Hepatocyte (in vitro differentiated cells): Measurements from ENCODE around the gene IKZF3. TPM values are rescaled to one million over a fixed set of nuclear protein-coding genes. Genes with fewer than 3 reads are reported as not detected.

Experiments
- DNase-seq: peaks from one replicate; pipeline ENCODE4 v3.0.0-alpha.2; 2016; ENCODE audit warnings: low spot score
- H2AFZ ChIP-seq: fragments of 200-600 bp; sonication (generic); 2 replicates; pipeline ENCODE4 v1.6.0; 2016; ENCODE audit warnings: antibody characterized with exemption, mild to moderate bottlenecking
- H3K27ac ChIP-seq: fragments of 200-600 bp; sonication (generic); 2 replicates; pipeline ENCODE4 v1.5.1; 2016; ENCODE audit warnings: mild to moderate bottlenecking
- H3K27me3 ChIP-seq: fragments of 200-600 bp; sonication (generic); 2 replicates; pipeline ENCODE4 v1.6.1; 2016
- H3K36me3 ChIP-seq: fragments of 200-600 bp; sonication (generic); replicated peaks from 2 replicates; pipeline ENCODE4 v1.5.1; 2016; ENCODE audit warnings: low read depth; ENCODE audit not compliant: insufficient read depth
- H3K4me1 ChIP-seq: fragments of 200-600 bp; sonication (generic); 2 replicates; pipeline ENCODE4 v1.5.1; 2016; ENCODE audit warnings: mild to moderate bottlenecking, moderate library complexity; ENCODE audit not compliant: insufficient read depth
- H3K4me2 ChIP-seq: fragments of 200-600 bp; sonication (generic); 2 replicates; pipeline ENCODE4 v1.6.0; 2016
- H3K4me3 ChIP-seq: fragments of 200-600 bp; sonication (generic); 2 replicates; pipeline ENCODE4 v1.5.1; 2016; ENCODE audit warnings: mild to moderate bottlenecking
- H3K79me2 ChIP-seq: fragments of 200-600 bp; sonication (generic); 2 replicates; pipeline ENCODE4 v1.6.0; 2017; ENCODE audit warnings: mild to moderate bottlenecking
- H3K9me2 ChIP-seq: fragments of 200-600 bp; sonication (generic); replicated peaks from 2 replicates; pipeline ENCODE4 v1.6.0; 2017; ENCODE audit warnings: mild to moderate bottlenecking; ENCODE audit not compliant: insufficient read depth
- H3K9me3 ChIP-seq: fragments of 200-600 bp; sonication (generic); 2 replicates; pipeline ENCODE4 v1.5.1; 2016; ENCODE audit warnings: low read depth, mild to moderate bottlenecking
- H4K20me1 ChIP-seq: fragments of 200-600 bp; sonication (generic); 2 replicates; pipeline ENCODE4 v1.6.0; 2016; ENCODE audit warnings: mild to moderate bottlenecking; ENCODE audit not compliant: insufficient read depth, poor library complexity, severe bottlenecking
- EZH2 ChIP-seq: fragments of 200-600 bp; sonication (generic); IDR thresholded peaks from 2 replicates; pipeline ENCODE4 v1.6.1; 2016; ENCODE audit warnings: antibody characterized with exemption, mild to moderate bottlenecking, borderline replicate concordance
- EZH2phosphoT487 ChIP-seq: fragments of 200-600 bp; sonication (generic); IDR thresholded peaks from one replicate; pipeline ENCODE4 v1.6.1; 2018; ENCODE audit warnings: antibody characterized with exemption, mild to moderate bottlenecking, low read depth, moderate library complexity; ENCODE audit not compliant: unreplicated experiment, severe bottlenecking
- WGBS: methylation state at CpG from one replicate; pipeline ENCODE4 v1.1.6; 2016; ENCODE audit warnings: low lambda C conversion rate; ENCODE audit errors: missing lambda C conversion rate; 5-methylcytosine and 5-hydroxymethylcytosine counted together
- polyA plus RNA-seq: library from polyadenylated mRNA; unstranded; fragments of >200 nt; fragmentation: Nextera tagmentation; extraction: Ambion mirVana; gene quantifications from 2 replicates; pipeline ENCODE4 v1.2.1, GENCODE V29; 2016
- total RNA-seq: library from RNA; depleted of rRNA; stranded (reverse); fragments of >200 nt; gene quantifications from 2 replicates; pipeline ENCODE4 v1.2.3, GENCODE V29; 2014
- TF ChIP-seq, protein P1 (sequence below): fragments of 200-600 bp; sonication (generic); IDR thresholded peaks from 2 replicates; pipeline ENCODE4 v1.5.1; 2016; ENCODE audit warnings: antibody characterized with exemption, mild to moderate bottlenecking; ENCODE audit not compliant: poor library complexity

Gene IKZF3
- total and polyA plus RNA-seq, 2 experiments from 2014 or later, result under 0.01 TPM; not detected in 1

DNA sequence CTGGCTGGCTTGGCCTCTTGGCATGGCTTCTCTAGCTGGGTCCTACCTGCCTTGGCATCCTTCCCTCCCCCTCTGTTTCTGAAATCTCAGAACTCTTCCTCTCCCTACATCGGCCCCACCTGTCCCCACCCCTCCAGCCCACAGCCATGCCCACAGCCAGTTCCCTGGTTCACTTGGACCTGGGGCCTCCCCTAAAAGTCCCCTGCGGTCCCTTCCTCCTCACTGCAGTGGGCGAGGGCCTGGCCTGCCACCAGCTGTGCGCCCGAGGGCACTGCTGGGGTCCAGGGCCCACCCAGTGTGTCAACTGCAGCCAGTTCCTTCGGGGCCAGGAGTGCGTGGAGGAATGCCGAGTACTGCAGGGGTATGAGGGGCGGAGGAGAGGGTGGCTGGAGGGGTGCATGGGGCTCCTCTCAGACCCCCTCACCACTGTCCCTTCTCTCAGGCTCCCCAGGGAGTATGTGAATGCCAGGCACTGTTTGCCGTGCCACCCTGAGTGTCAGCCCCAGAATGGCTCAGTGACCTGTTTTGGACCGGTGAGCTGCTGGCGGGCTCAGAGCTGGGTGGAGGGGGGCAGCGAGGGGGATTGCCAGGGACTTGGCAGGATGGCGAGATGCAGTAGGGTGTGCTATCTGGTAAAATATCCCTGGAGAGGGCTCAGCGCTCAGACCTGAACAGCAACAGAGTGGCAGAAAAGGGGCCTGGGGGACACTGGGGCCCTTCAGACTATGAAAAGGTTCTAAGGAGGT, 147.9 kb downstream of the IKZF3 start:
- Histone ChIP-seq H3K27ac (no peak overlapping the region), H3K36me3 (no peaks in the 10 kb centered on the region)

DNA sequence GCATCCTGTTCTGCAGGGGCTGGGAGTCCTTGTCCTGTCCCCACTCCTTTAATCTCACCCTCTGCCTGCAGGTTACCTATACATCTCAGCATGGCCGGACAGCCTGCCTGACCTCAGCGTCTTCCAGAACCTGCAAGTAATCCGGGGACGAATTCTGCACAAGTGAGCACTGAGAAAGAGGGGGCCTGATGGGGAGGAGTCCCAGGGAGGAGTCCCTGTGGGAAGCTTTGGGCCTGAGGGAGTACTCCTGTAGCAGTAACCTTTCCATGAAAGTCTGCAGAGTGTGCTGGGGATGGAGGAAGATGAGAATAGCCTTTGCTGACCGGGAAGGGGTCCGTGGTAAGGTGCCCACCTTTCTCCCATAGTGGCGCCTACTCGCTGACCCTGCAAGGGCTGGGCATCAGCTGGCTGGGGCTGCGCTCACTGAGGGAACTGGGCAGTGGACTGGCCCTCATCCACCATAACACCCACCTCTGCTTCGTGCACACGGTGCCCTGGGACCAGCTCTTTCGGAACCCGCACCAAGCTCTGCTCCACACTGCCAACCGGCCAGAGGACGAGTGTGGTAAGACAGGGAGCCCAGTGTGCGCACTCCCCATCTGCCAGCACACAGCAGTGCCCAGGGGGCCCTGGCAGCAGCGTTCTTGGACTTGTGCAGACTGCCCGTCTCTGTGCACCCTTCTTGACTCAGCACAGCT, 148.6 kb downstream of the IKZF3 start:
- H2AFZ ChIP-seq, result no peak overlapping the region
- H3K9me3 ChIP-seq, result no peaks in the 10 kb centered on the region
- no peak for DNase-seq
- H3K27me3 ChIP-seq, result no peaks in the 10 kb centered on the region
- TF ChIP-seq EZH2 (no peak), EZH2phosphoT487 (no peak)
- TF ChIP-seq, protein P1, sequence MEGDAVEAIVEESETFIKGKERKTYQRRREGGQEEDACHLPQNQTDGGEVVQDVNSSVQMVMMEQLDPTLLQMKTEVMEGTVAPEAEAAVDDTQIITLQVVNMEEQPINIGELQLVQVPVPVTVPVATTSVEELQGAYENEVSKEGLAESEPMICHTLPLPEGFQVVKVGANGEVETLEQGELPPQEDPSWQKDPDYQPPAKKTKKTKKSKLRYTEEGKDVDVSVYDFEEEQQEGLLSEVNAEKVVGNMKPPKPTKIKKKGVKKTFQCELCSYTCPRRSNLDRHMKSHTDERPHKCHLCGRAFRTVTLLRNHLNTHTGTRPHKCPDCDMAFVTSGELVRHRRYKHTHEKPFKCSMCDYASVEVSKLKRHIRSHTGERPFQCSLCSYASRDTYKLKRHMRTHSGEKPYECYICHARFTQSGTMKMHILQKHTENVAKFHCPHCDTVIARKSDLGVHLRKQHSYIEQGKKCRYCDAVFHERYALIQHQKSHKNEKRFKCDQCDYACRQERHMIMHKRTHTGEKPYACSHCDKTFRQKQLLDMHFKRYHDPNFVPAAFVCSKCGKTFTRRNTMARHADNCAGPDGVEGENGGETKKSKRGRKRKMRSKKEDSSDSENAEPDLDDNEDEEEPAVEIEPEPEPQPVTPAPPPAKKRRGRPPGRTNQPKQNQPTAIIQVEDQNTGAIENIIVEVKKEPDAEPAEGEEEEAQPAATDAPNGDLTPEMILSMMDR, result no peak
- H3K36me3 ChIP-seq, result no peaks in the 10 kb centered on the region
- H3K9me2 ChIP-seq, result no peaks in the 10 kb centered on the region
- H3K79me2 ChIP-seq, result no peaks in the 10 kb centered on the region
- no peak overlapping the region for H3K4me3 ChIP-seq
- 98% methylated on average over 18 of the region's 18 CpGs for WGBS
- H3K4me2 ChIP-seq, result no peak overlapping the region
- no peak overlapping the region for H3K27ac ChIP-seq
- no peaks in the 10 kb centered on the region for H4K20me1 ChIP-seq
- no peaks in the 10 kb centered on the region for H3K4me1 ChIP-seq

More for the DNA sequence above, 147.9 kb downstream of the IKZF3 start:
- no peaks in the 10 kb centered on the region for H4K20me1 ChIP-seq
- no peak overlapping the region for H2AFZ ChIP-seq
- no peak for DNase-seq
- TF ChIP-seq, protein P1, result no peak
- no peak for TF ChIP-seq EZH2phosphoT487
- TF ChIP-seq EZH2, result no peak
- no peaks in the 10 kb centered on the region for H3K4me1 ChIP-seq
- H3K79me2 ChIP-seq, result no peaks in the 10 kb centered on the region
- 96% methylated on average over 15 of the region's 15 CpGs for WGBS
- H3K27me3 ChIP-seq, result no peaks in the 10 kb centered on the region
- H3K9me3 ChIP-seq, result no peaks in the 10 kb centered on the region
- H3K4me3 ChIP-seq, result no peak overlapping the region
- H3K4me2 ChIP-seq, result no peak overlapping the region
- no peaks in the 10 kb centered on the region for H3K9me2 ChIP-seq

DNA sequence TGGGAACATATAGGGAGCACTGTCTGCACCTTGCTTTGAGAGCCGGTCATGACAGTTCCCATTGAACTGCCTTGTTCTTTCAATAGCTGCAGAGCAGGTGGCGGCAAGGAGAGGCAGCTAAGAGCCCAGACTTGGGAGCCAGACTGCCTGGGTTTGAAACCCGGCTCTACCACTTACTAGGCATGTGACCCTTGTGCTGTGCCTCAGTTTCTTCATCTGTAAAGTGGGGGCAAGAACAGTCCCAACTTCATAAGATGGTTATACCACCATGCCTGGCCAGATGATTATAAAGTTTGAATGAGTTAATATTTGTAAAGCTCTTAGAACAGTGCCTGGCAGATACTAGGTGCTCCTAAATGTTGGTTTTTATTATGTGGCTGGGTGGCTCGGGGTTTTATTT, 149.9 kb downstream of the IKZF3 start:
- Histone ChIP-seq H3K4me1 (no peaks in the 10 kb centered on the region), H3K27ac (no peak overlapping the region), H3K4me3 (no peak overlapping the region), H3K9me2 (no peaks in the 10 kb centered on the region), H3K27me3 (no peaks in the 10 kb centered on the region), H2AFZ (no peak overlapping the region), H4K20me1 (no peaks in the 10 kb centered on the region), H3K36me3 (no peaks in the 10 kb centered on the region), H3K79me2 (no peaks in the 10 kb centered on the region), H3K9me3 (no peaks in the 10 kb centered on the region), H3K4me2 (no peak overlapping the region)
- 97% methylated on average over 4 of the region's 4 CpGs for WGBS
- no peak for DNase-seq
- TF ChIP-seq, protein P1, result no peak
- TF ChIP-seq EZH2 (no peak), EZH2phosphoT487 (no peak)
